ENCODE results near the gene PLXNA2. TPM values are rescaled to one million over a fixed set of nuclear protein-coding genes. Genes with fewer than 3 reads are reported as not detected.

The PLXNA2 gene, protein sequence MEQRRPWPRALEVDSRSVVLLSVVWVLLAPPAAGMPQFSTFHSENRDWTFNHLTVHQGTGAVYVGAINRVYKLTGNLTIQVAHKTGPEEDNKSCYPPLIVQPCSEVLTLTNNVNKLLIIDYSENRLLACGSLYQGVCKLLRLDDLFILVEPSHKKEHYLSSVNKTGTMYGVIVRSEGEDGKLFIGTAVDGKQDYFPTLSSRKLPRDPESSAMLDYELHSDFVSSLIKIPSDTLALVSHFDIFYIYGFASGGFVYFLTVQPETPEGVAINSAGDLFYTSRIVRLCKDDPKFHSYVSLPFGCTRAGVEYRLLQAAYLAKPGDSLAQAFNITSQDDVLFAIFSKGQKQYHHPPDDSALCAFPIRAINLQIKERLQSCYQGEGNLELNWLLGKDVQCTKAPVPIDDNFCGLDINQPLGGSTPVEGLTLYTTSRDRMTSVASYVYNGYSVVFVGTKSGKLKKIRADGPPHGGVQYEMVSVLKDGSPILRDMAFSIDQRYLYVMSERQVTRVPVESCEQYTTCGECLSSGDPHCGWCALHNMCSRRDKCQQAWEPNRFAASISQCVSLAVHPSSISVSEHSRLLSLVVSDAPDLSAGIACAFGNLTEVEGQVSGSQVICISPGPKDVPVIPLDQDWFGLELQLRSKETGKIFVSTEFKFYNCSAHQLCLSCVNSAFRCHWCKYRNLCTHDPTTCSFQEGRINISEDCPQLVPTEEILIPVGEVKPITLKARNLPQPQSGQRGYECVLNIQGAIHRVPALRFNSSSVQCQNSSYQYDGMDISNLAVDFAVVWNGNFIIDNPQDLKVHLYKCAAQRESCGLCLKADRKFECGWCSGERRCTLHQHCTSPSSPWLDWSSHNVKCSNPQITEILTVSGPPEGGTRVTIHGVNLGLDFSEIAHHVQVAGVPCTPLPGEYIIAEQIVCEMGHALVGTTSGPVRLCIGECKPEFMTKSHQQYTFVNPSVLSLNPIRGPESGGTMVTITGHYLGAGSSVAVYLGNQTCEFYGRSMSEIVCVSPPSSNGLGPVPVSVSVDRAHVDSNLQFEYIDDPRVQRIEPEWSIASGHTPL (N-terminal part only)
- under 1 TPM; 0.15 to 0.26 TPM for total RNA-seq

DNA sequence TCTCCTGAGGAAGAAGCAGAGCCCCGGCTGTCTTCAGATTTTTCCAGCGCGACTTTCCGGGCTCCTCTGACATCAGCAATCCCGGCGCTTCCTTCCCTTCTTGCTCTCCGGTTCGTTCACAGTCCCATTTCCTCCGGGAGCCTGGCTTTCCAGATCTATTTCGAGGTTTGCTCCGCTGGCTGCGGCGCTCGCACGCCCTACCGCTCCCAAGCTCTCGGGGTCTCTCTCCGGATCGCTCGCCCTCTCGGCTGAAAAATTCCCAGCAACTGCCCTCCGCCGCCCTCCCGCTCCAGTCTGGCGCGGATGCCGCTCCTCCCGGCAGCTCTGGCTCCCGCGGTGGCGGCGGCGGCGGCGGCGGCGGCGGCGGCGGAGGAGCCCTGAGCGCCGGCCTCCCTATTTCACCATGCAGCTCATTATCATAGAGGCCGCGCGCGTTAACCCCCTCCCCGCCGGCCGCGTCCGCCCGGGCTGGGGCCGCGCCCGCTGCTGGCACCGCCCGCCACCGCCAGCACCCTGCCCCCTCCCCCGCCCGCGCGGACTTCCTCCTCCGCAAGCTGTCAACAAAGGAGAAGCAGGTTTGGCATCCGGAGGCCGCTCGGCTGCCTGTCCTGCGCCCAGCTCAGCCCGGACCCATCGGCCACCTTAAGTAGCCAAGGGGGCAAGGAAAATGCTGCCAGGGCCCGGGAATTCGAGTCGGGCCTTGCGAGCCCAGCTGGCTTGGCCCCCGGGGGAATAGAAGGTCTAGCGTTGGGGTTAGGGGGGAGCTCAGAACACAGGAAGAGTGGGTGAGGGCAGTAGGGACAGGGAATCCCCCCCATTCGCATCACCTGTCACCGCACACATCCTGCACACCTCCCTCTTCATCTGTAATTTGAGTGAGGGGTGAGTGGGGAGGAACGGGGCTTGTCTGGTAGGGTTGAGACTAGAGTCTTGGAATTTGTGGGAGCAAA lies at the start of gene PLXNA2:
TSS of gene PLXNA2 (minus strand) at position 418 of the 950 bp plus-strand sequence. CDS start 26,462 bp downstream, outside the sequence.
- peak within 1 kb of the TSS; percentile 68 for H3K4me3 Mint-ChIP-seq
- H3K9me3 Mint-ChIP-seq (ENCODE audit: low read depth): no peaks in the 10 kb centered on the region
- H3K27me3 Mint-ChIP-seq: peaks cover 66% of the 10 kb centered on the region
- no peaks in the 10 kb centered on the region for H3K36me3 Mint-ChIP-seq
- DNase-seq (peak; percentile 79), ATAC-seq (peak; percentile 78)
- no peak within 1 kb of the TSS for H3K27ac Mint-ChIP-seq
- H3K4me1 Mint-ChIP-seq: peaks cover 12% of the 10 kb centered on the region
- CTCF ChIA-PET: interaction anchor here (0.8 to 3.3 kb wide), 27 partner anchors 8 to 359 kb away, joined by 3 to 42 read pairs (median 5); no protein-coding TSS in a partner anchor

DNA sequence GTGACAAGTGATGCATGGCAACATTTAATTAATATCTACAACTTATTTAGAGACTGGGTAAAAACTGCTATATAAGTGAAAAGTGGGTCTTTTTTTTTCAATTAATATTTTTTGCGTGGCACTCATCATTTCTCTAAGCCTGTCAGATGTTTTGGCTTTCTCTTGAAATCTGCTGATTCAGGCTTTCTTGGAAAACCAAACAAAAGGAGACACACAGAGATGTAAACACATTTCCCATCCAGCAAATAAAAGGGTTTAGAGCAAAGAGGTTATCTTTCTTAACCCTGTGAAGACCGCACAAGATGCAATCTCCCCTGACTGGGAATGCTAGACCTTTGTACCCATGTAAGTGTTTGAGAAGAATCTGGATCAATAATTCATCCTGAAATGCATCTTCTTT lies 48.7 kb upstream of the PLXNA2 start:
- no peak for ATAC-seq
- Mint-ChIP-seq H3K27me3 (peaks cover 47% of the 10 kb centered on the region), H3K9me3 (ENCODE audit: low read depth) (no peaks in the 10 kb centered on the region), H3K4me3 (no peak overlapping the region), H3K4me1 (peaks cover 5% of the 10 kb centered on the region), H3K27ac (no peak overlapping the region), H3K36me3 (no peaks in the 10 kb centered on the region)
- no peak for DNase-seq
- CTCF ChIA-PET: no interaction called here

DNA sequence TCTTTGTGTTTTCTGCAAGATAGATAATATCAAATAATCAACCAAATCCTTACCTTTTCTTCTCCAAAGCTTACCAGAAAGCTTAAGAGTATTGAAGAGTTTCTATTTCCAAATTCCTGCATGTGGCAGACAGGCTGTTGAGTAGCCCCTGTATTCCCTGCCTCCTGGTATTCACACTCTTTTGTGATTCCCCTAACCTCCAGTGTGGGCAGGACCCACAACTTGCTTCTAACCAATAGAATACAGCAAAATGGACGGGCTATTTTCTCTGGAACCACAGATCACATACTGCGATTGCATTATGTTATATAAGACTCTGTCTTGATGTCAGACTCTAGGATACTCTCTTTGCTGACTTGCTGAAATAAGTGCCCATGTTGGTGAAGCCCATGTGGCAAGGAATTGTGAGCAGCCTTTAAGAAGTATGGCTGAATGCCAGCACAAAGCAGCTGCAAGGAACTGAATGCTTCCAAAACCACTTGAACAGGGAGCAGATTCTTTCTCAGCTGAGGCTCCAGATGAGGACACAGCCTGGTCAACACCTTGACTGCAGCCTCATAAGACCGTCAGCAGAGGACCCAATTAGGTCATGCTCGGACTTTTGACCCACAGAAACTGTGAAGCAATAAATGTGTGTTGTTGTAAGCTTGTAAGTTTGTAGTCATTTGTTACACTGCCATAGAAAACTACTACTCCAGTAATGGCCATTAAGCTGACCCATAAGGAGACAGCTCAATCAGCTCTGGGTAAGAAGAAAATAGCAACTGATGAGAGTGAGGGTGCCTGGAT lies 47.9 kb upstream of the PLXNA2 start:
- CTCF ChIA-PET: no interaction called here
- Mint-ChIP-seq H3K9me3 (ENCODE audit: low read depth) (no peaks in the 10 kb centered on the region), H3K36me3 (no peaks in the 10 kb centered on the region), H3K4me3 (no peak overlapping the region), H3K27me3 (peaks cover 44% of the 10 kb centered on the region), H3K4me1 (peaks cover 5% of the 10 kb centered on the region), H3K27ac (no peak overlapping the region)
- ATAC-seq (no peak), DNase-seq (no peak)

- peaks cover 45% of the 10 kb centered on the region for H3K27me3 Mint-ChIP-seq
- no peak overlapping the region for H3K4me3 Mint-ChIP-seq
- H3K27ac Mint-ChIP-seq: no peak overlapping the region
- H3K9me3 Mint-ChIP-seq (ENCODE audit: low read depth): no peaks in the 10 kb centered on the region
- CTCF ChIA-PET: no interaction called here
- DNase-seq (no peak), ATAC-seq (no peak)
- peaks cover 5% of the 10 kb centered on the region for H3K4me1 Mint-ChIP-seq
- H3K36me3 Mint-ChIP-seq: no peaks in the 10 kb centered on the region
Measured at GRCh38 chr1:208291129-208291528, 46.9 kb upstream of the PLXNA2 start.

- Mint-ChIP-seq H3K4me1 (peaks cover 5% of the 10 kb centered on the region), H3K27me3 (peaks cover 40% of the 10 kb centered on the region), H3K36me3 (no peaks in the 10 kb centered on the region), H3K4me3 (no peak overlapping the region), H3K9me3 (ENCODE audit: low read depth) (no peaks in the 10 kb centered on the region), H3K27ac (no peak overlapping the region)
- CTCF ChIA-PET: no interaction called here
- ATAC-seq (no peak), DNase-seq (no peak)
Measured at GRCh38 chr1:208289716-208290115, 45.5 kb upstream of the PLXNA2 start.

- H3K27ac Mint-ChIP-seq: no peak overlapping the region
- peaks cover 31% of the 10 kb centered on the region for H3K27me3 Mint-ChIP-seq
- no peaks in the 10 kb centered on the region for H3K9me3 Mint-ChIP-seq (ENCODE audit: low read depth)
- H3K4me3 Mint-ChIP-seq: no peak overlapping the region
- peaks cover 5% of the 10 kb centered on the region for H3K4me1 Mint-ChIP-seq
- CTCF ChIA-PET: no interaction called here
- no peak for ATAC-seq
- peak; percentile 41 for DNase-seq
- H3K36me3 Mint-ChIP-seq: no peaks in the 10 kb centered on the region
Measured at GRCh38 chr1:208288495-208288894, 44.3 kb upstream of the PLXNA2 start.

DNA sequence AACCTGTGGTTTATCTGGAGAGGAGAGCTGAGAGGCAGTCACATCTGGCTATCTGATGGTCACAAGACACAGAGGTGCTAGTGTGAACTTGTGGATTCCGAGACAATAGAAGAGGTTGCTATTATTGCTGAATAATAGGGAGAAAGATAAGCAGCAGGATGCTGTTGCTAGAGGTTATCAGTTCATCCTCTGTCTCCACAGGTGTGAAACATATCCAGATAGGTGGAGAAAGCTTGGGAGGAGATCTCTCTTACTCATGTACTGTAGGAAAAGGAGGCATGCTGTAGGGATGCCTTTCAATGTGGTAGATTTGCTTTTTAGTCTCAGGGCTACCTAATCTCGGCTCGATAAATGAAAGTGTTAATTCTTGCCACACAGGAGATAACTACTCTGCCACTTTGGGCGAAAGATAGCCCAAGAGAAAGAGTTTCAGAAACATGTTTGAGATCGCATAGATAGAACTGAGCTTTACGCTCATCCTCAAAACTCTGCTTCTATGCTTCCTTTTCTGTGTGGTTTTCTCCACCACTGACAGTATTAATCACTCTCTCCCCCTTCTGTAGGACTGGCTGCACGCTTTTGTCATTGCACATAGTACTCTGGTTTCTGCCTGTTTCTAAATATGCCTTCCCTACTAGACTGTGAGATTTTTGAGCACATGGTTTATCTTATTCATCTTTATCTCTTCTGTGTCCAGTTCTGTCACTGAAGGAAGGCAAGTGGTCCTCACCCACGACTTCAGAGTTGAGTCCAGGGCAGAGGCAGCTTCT lies 36.7 kb upstream of the PLXNA2 start:
- H3K27me3 Mint-ChIP-seq: peaks cover 49% of the 10 kb centered on the region
- no peak overlapping the region for H3K4me3 Mint-ChIP-seq
- H3K4me1 Mint-ChIP-seq: no peaks in the 10 kb centered on the region
- no peaks in the 10 kb centered on the region for H3K9me3 Mint-ChIP-seq (ENCODE audit: low read depth)
- CTCF ChIA-PET: no interaction called here
- DNase-seq: no peak
- no peaks in the 10 kb centered on the region for H3K36me3 Mint-ChIP-seq
- no peak overlapping the region for H3K27ac Mint-ChIP-seq
- ATAC-seq: no peak

- Mint-ChIP-seq H3K27me3 (peaks cover 49% of the 10 kb centered on the region), H3K4me3 (no peak overlapping the region), H3K9me3 (ENCODE audit: low read depth) (no peaks in the 10 kb centered on the region), H3K4me1 (no peaks in the 10 kb centered on the region), H3K27ac (no peak overlapping the region), H3K36me3 (no peaks in the 10 kb centered on the region)
- DNase-seq (no peak), ATAC-seq (no peak)
- CTCF ChIA-PET: no interaction called here
Measured at GRCh38 chr1:208279826-208280588, 35.8 kb upstream of the PLXNA2 start.

GRCh38 chr1:208278638-208279037 lies 34.5 kb upstream of the PLXNA2 start:
- no peak for ATAC-seq
- H3K4me3 Mint-ChIP-seq: no peak overlapping the region
- no peaks in the 10 kb centered on the region for H3K36me3 Mint-ChIP-seq
- no peak overlapping the region for H3K27ac Mint-ChIP-seq
- no peaks in the 10 kb centered on the region for H3K4me1 Mint-ChIP-seq
- CTCF ChIA-PET: interaction anchor here (0.8 kb wide), 1 partner anchor 34 kb away, joined by 5 read pairs; no protein-coding TSS in a partner anchor
- H3K9me3 Mint-ChIP-seq (ENCODE audit: low read depth): no peaks in the 10 kb centered on the region
- no peak for DNase-seq
- H3K27me3 Mint-ChIP-seq: peaks cover 57% of the 10 kb centered on the region

- CTCF ChIA-PET: interaction anchor here (0.7 to 1.0 kb wide), 2 partner anchors 8 to 255 kb away, joined by 3 read pairs; no protein-coding TSS in a partner anchor
- Mint-ChIP-seq H3K36me3 (no peaks in the 10 kb centered on the region), H3K27me3 (peaks cover 59% of the 10 kb centered on the region)
Measured at GRCh38 chr1:208276757-208277435, 32.7 kb upstream of the PLXNA2 start.

GRCh38 chr1:208275083-208275482 lies 30.9 kb upstream of the PLXNA2 start:
- Mint-ChIP-seq H3K4me1 (no peaks in the 10 kb centered on the region), H3K4me3 (no peak overlapping the region), H3K36me3 (no peaks in the 10 kb centered on the region), H3K27me3 (peaks cover 60% of the 10 kb centered on the region), H3K27ac (no peak overlapping the region), H3K9me3 (ENCODE audit: low read depth) (no peaks in the 10 kb centered on the region)
- ATAC-seq: no peak
- CTCF ChIA-PET: no interaction called here
- no peak for DNase-seq

More at GRCh38 chr1:208276757-208277435, 32.7 kb upstream of the PLXNA2 start:
- H3K27ac Mint-ChIP-seq: no peak overlapping the region
- no peak overlapping the region for H3K4me3 Mint-ChIP-seq
- no peak for DNase-seq
- H3K9me3 Mint-ChIP-seq (ENCODE audit: low read depth): no peaks in the 10 kb centered on the region
- no peak for ATAC-seq
- H3K4me1 Mint-ChIP-seq: no peaks in the 10 kb centered on the region
